Activated CD8-positive, alpha-beta T cell treated with anti-CD3 and anti-CD28 coated beads, Interleukin-2, amount 10 ng/mL, durations not matched to agents 7 days and 5 days (primary cell): Measurements from ENCODE around the gene SPDYE16. TPM values are rescaled to one million over a fixed set of nuclear protein-coding genes. Genes with fewer than 3 reads are reported as not detected.
A peak's percentile ranks its signal among the peaks of the same experiment; 100 is the strongest.
"Not testable (repeated sequence)": the region's sequence is repeated elsewhere in the genome, so short reads cannot be mapped to it uniquely, and the experiment has no call there.

Experiments used
- ATAC-seq: fragments of 150-1000 bp; cut with Tn5 transposase; one replicate; pipeline ENCODE4 v1.10.0; 2021; ENCODE audit warnings: moderate library complexity
- CTCF ChIA-PET: fragments of 350-600 bp; sonication (Branson Sonifier 250); formaldehyde crosslinking; loops from one replicate; lab custom pipeline; 2021; ENCODE audit warnings: antibody characterized with exemption; lab: Charles Lee
- POLR2A ChIA-PET: fragments of 350-600 bp; sonication (Branson Sonifier 250); formaldehyde crosslinking; loops from one replicate; lab custom pipeline; 2021; ENCODE audit warnings: antibody characterized with exemption; lab: Charles Lee
- DNase-seq: peaks from one replicate; pipeline ENCODE4 v3.0.0-alpha.2; 2020
- H3K27ac Mint-ChIP-seq: one replicate; pipeline ENCODE4 v1.8.0; 2021; ENCODE audit warnings: mild to moderate bottlenecking, mixed read lengths
- H3K27me3 Mint-ChIP-seq: one replicate; pipeline ENCODE4 v1.8.0; 2021; ENCODE audit warnings: low read depth, mixed read lengths
- H3K36me3 Mint-ChIP-seq: one replicate; pipeline ENCODE4 v1.8.0; 2021; ENCODE audit warnings: low read depth, mixed read lengths
- H3K4me1 Mint-ChIP-seq: one replicate; pipeline ENCODE4 v1.8.0; 2021; ENCODE audit warnings: low read depth, mixed read lengths
- H3K4me3 Mint-ChIP-seq: one replicate; pipeline ENCODE4 v1.8.0; 2021; ENCODE audit warnings: mild to moderate bottlenecking, mixed read lengths
- H3K9me3 Mint-ChIP-seq: one replicate; pipeline ENCODE4 v1.8.0; 2022; ENCODE audit warnings: mixed read lengths; ENCODE audit not compliant: insufficient read depth
- total RNA-seq, 2 experiments: library from RNA; stranded (reverse); gene quantifications; one replicate each; pipeline ENCODE4 v1.2.3, GENCODE V29; 2021

The SPDYE16 gene
- total RNA-seq, 2 experiments from 2014 or later: 0.16 to 0.18 TPM

DNA sequence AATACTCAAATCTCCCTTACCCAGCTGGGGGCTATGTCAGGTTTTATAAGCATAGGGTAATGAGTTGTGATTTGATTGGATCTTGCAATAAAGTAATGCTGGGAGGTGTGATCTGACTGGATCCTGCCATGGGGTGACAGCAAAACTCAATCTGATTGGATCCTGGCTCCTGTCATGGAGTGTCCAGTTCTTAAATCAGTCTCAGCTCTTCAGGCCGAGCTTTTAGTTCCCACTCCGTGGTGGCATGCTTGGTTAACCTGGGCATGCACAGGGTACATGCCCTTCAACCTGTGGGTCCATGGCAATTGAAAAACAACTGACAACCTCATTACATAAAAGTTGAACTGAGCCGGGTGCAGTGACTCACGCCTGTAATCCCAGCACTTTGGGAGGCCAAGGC is 16.9 kb downstream of the SPDYE16 start:
- H3K4me1 Mint-ChIP-seq, H3K9me3 Mint-ChIP-seq, POLR2A ChIA-PET, H3K27me3 Mint-ChIP-seq, H3K36me3 Mint-ChIP-seq, H3K27ac Mint-ChIP-seq, H3K4me3 Mint-ChIP-seq, ATAC-seq, CTCF ChIA-PET, DNase-seq: not testable (repeated sequence)

- H3K27me3 Mint-ChIP-seq, ATAC-seq, DNase-seq, CTCF ChIA-PET, H3K4me1 Mint-ChIP-seq, H3K9me3 Mint-ChIP-seq, H3K27ac Mint-ChIP-seq, H3K36me3 Mint-ChIP-seq, H3K4me3 Mint-ChIP-seq, POLR2A ChIA-PET: not testable (repeated sequence)
These were observed 26.2 kb downstream of the SPDYE16 start for GRCh38 chr7:76516932-76517331.

DNA sequence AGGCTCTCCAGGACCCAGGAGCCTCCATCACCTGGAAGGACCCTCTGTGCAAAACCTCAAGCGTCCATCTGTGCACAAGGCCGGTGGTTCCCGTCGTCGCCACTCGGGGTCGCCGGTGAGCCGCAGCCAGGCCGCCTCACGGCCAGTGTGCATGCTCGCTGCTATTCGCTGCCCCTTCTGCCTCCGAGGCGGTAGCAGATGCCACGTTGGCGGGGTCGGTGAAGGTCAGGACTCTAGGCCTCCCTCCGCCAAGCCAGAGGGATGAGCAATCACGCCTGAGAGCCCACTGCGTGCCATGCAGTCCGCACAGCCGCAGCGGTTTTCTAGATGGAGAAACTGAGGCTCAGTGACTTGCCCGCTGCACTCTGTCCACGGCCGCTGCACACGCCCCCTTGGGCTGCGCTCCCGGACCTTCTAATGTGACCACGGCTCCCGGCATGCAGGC is 27.1 kb downstream of the SPDYE16 start:
- Mint-ChIP-seq H3K36me3 (no peaks in the 10 kb centered on the region), H3K4me3 (no peak overlapping the region), H3K27ac (no peak overlapping the region), H3K27me3 (no peaks in the 10 kb centered on the region), H3K9me3 (no peaks in the 10 kb centered on the region), H3K4me1 (no peaks in the 10 kb centered on the region)
- ChIA-PET CTCF (no interaction called here), POLR2A (no interaction called here)
- ATAC-seq: peak; percentile 73
- DNase-seq: peak; percentile 59

- no peaks in the 10 kb centered on the region for H3K4me1 Mint-ChIP-seq
- POLR2A ChIA-PET: no interaction called here
- no peak for DNase-seq
- H3K27me3 Mint-ChIP-seq: no peaks in the 10 kb centered on the region
- no peak for ATAC-seq
- H3K27ac Mint-ChIP-seq: no peak overlapping the region
- no peaks in the 10 kb centered on the region for H3K9me3 Mint-ChIP-seq
- no peak overlapping the region for H3K4me3 Mint-ChIP-seq
- CTCF ChIA-PET: no interaction called here
- H3K36me3 Mint-ChIP-seq: no peaks in the 10 kb centered on the region
These were observed 27.9 kb downstream of the SPDYE16 start for GRCh38 chr7:76514926-76515771.

GRCh38 chr7:76513817-76514799 is 29.0 kb downstream of the SPDYE16 start:
- no peaks in the 10 kb centered on the region for H3K27me3 Mint-ChIP-seq
- H3K4me1 Mint-ChIP-seq: peaks cover 5% of the 10 kb centered on the region
- H3K36me3 Mint-ChIP-seq: no peaks in the 10 kb centered on the region
- no peak for ATAC-seq
- CTCF ChIA-PET: no interaction called here
- no peak for DNase-seq
- H3K27ac Mint-ChIP-seq: no peak overlapping the region
- POLR2A ChIA-PET: no interaction called here
- no peak overlapping the region for H3K4me3 Mint-ChIP-seq
- H3K9me3 Mint-ChIP-seq: no peaks in the 10 kb centered on the region

DNA sequence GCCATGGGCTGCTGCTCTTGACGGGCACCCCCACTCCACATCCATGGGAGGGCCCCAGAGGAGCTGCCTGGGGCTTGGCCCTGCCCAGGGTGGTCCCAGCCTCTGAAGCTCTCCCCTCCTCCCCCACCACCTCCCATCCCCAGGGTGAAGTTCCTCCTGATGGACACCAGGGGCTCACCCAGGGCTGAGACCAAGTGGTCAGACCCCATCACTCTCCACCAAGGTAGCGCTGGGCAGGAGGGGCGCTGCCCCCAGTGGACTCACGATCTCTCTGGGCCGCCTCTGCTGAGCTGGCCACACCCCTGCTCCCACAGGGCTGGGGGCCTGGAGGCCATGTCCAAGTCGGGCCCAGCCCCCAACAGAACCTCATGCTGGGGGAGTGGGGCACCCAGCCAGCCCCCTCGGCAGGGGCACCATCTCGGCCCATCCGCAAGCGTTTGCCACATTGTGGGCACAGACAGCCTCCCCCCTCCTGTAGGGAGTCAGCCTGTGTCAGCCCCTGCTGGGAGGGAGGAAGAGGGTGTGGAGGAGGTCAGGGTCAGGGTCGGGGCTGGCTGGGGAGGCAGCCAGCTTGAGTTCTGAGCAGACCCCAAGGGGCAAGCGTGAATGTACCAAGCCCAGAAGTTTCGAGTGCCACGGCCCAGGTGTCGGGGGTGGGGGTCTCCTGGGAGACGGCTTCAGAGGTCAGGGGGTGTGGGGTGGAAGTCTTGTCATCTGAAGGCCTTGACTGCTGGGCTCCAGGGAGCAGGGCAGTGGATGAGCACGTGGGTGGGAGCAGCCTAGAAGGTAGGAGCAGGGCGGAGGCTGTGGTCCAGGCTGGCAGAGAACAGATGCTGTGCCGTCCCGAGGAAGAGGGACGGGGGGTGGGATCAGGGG is 29.9 kb downstream of the SPDYE16 start:
- CTCF ChIA-PET: no interaction called here

GRCh38 chr7:76511911-76512885 is 30.9 kb downstream of the SPDYE16 start:
- H3K9me3 Mint-ChIP-seq, H3K4me3 Mint-ChIP-seq, H3K4me1 Mint-ChIP-seq, H3K27me3 Mint-ChIP-seq, ATAC-seq, POLR2A ChIA-PET, DNase-seq, H3K27ac Mint-ChIP-seq, H3K36me3 Mint-ChIP-seq, CTCF ChIA-PET: not testable (repeated sequence)

More for the DNA sequence above, 29.9 kb downstream of the SPDYE16 start:
- ATAC-seq: no peak
- H3K4me1 Mint-ChIP-seq: peaks cover 5% of the 10 kb centered on the region
- POLR2A ChIA-PET: no interaction called here
- H3K27me3 Mint-ChIP-seq: no peaks in the 10 kb centered on the region
- no peaks in the 10 kb centered on the region for H3K9me3 Mint-ChIP-seq
- no peak for DNase-seq
- H3K27ac Mint-ChIP-seq: no peak overlapping the region
- H3K36me3 Mint-ChIP-seq: no peaks in the 10 kb centered on the region
- no peak overlapping the region for H3K4me3 Mint-ChIP-seq

- POLR2A ChIA-PET, DNase-seq, H3K9me3 Mint-ChIP-seq, H3K4me3 Mint-ChIP-seq, H3K36me3 Mint-ChIP-seq, H3K27me3 Mint-ChIP-seq, ATAC-seq, H3K27ac Mint-ChIP-seq, CTCF ChIA-PET, H3K4me1 Mint-ChIP-seq: not testable (repeated sequence)
These were observed 31.7 kb downstream of the SPDYE16 start for GRCh38 chr7:76511200-76511910.

DNA sequence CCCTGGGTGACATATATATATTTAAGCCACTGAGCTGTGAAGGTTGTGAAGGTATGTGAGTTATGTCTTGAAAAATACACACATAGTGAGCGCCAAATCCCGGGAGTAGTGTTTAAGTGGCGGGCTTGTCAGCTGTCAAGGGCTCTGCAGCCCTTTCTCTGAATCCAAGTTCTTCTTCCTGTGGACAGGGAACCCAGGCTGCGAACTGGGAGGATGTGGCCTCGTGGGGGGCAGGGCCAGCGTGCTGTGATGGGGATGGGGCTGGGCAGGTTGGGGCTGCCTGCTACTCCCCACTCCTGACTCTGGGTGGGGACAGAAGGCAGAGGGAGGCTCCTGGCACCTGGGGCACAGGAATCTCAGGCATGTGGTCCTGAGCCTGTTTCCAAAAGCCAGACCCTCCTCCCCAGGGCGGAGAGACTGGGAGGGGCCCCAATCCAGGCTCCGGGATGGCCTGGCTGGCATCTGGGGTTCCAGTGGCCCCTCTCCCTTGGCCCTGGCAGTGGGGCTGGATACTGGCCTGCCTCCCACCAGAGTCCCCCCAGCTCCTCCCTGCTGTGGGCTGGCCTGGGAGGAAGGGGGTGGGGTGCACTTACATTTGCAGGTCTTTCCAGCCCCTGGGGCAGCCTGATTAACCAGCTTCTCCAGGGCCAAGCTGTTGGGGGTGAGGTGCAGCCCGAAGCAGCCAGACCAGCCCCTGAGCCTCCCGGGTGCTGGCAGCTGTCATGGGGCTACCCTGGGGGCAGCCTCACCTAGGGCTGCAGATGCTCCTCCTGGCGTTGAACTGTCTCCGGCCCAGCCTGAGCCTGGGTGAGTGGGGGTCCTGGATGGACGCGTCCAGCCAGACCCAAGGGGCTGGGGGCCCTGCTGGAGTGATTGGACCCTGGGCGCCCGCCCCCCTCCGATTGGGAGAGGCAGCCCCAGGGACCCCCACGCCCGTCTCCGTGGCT is 32.9 kb downstream of the SPDYE16 start, which contains the start of gene UPK3B:
UPK3B (plus strand) TSS at position 622 of the 947 bp plus-strand sequence; CDS start at position 723, 101 bp downstream.
- DNase-seq: peak; percentile 36
- peak; percentile 29 for ATAC-seq
- Mint-ChIP-seq H3K27ac (no peak within 1 kb of the TSS), H3K4me3 (no peak within 1 kb of the TSS), H3K9me3 (no peaks in the 10 kb centered on the region), H3K4me1 (peaks cover 5% of the 10 kb centered on the region), H3K36me3 (no peaks in the 10 kb centered on the region), H3K27me3 (no peaks in the 10 kb centered on the region)
- POLR2A ChIA-PET: no interaction called here
- CTCF ChIA-PET: no interaction called here
